GM12892 (cell line): ENCODE measurements around the gene GARNL3.

Experiments used
- POLR2A ChIP-seq: IDR thresholded peaks from 2 replicates; pipeline ENCODE4 v1.6.1; 2011; ENCODE audit warnings: low read depth, low read length, control low read depth
- POLR2AphosphoS5 ChIP-seq: IDR thresholded peaks from 2 replicates; pipeline ENCODE4 v1.6.1; 2011; ENCODE audit warnings: low read depth, low read length, control low read depth
- TAF1 ChIP-seq: IDR thresholded peaks from 2 replicates; pipeline ENCODE4 v1.6.1; 2011; ENCODE audit warnings: low read depth, mild to moderate bottlenecking, control low read depth, low read length, borderline replicate concordance

DNA sequence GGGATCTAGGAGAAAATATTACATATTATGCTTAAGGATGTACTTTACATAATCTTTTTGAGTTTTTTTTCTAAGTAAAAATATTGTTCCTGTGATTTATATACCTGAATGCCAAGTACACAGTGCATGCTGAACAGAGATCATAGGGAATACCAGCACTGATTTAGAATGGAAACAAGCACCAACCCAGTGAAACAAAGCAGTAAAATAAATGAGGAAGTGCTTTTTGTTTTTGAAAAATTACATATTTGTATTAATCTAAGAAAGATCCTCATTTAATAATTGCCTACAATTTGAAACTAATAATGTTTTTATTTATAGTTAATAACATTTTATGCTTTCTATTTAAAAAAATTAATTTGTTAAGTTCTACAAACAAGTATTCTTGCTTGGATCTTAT lies 18.0 kb downstream of the GARNL3 start:
- TF ChIP-seq TAF1 (no peak), POLR2A (no peak), POLR2AphosphoS5 (no peak)
